IPS-15b (cell line): ENCODE measurements around the gene PBX3.

Experiments used
- H3K27me3 ChIP-seq: one replicate; pipeline ENCODE4 v1.6.1; 2013; ENCODE audit warnings: low read length; ENCODE audit not compliant: control insufficient read depth, insufficient read depth
- H3K36me3 ChIP-seq: one replicate; pipeline ENCODE4 v1.6.1; 2013; ENCODE audit warnings: low read length; ENCODE audit not compliant: control insufficient read depth, insufficient read depth
- H3K4me1 ChIP-seq: one replicate; pipeline ENCODE4 v1.6.1; 2013; ENCODE audit warnings: mild to moderate bottlenecking, low read length; ENCODE audit not compliant: control insufficient read depth, insufficient read depth
- H3K4me3 ChIP-seq: one replicate; pipeline ENCODE4 v1.5.1; 2013; ENCODE audit warnings: low read depth, low read length
- H3K9ac ChIP-seq: one replicate; pipeline ENCODE4 v1.6.1; 2013; ENCODE audit warnings: low read depth, mild to moderate bottlenecking, low read length
- H3K9me3 ChIP-seq: one replicate; pipeline ENCODE4 v1.6.1; 2013; ENCODE audit warnings: mild to moderate bottlenecking, low read length; ENCODE audit not compliant: control insufficient read depth, insufficient read depth

PBX3 gene

DNA sequence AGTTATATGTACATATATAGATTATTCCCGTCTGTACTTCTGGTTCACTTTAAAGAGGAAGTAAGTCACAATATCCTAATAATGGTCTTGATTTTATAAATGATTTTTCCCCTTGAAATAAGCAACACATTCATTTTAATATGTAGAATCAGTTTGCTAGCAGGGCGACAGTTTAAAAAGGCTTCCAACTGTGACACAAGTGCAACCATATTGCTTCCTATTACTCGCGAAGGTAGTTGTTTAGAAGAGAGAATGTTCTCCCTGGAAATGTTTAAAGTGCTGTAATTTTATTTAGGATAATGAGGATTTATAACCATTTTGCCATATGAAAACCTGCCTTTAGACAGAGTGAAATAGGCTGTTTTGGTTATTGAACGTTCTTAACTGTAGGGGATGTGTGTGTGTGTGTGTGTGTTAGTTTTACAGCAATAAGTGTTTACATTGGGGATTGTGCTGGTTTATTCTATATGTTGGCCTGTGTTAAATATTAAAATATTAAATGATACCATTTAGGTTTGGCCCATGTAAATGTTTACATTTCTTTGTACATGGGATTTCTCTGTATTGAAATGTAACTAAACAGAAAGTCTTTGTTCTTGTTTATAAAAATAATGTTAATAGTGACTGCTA is 138.3 kb downstream of the PBX3 start:
- Histone ChIP-seq H3K9ac (no peak overlapping the region), H3K9me3 (no peaks in the 10 kb centered on the region), H3K27me3 (no peaks in the 10 kb centered on the region), H3K4me3 (no peak overlapping the region), H3K36me3 (no peaks in the 10 kb centered on the region), H3K4me1 (peaks cover 48% of the 10 kb centered on the region)

DNA sequence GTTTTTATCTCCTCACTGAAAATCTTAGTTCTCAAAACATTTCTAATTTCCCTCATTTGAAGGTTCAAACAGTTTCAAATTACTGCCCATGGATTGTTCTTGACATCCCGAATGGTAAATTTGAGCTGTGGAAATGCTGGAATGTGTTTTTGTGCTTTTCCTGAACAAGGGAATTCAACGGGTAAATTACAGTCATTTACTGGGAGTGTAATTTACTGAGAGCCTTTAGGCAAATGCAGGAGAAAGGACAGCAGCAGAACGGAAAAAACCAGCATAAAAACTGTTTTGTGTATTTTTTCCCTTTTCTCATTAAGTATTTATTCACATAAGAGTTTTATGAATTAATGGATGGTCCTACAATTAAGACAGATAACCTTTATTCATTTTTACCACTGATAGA is 139.2 kb downstream of the PBX3 start:
- Histone ChIP-seq H3K27me3 (no peaks in the 10 kb centered on the region), H3K4me1 (peaks cover 51% of the 10 kb centered on the region), H3K9ac (no peak overlapping the region)

DNA sequence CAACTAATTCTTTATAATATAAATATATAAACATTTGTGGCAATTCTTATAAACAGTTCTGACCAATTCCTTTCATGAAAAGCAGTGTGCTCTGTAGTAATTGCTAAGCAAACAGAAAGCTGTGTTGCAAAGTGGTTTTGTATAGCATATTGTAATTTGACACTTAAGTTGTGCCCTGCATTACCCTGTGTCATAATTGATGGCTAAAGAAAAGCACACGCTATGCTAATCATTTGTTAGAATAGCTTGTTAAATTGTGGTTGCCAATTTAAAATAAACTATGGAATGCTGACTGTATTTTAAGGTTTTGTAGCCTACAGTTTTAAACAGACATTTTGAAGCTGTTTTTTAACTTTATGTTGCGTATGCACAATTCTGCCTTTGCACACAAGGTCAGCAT is 140.0 kb downstream of the PBX3 start:
- Histone ChIP-seq H3K9ac (no peak overlapping the region), H3K4me1 (peaks cover 53% of the 10 kb centered on the region), H3K4me3 (no peak overlapping the region), H3K27me3 (no peaks in the 10 kb centered on the region), H3K36me3 (no peaks in the 10 kb centered on the region), H3K9me3 (no peaks in the 10 kb centered on the region)

More for the DNA sequence above, 139.2 kb downstream of the PBX3 start:
- H3K4me3 ChIP-seq: no peak overlapping the region
- H3K36me3 ChIP-seq: no peaks in the 10 kb centered on the region
- H3K9me3 ChIP-seq: no peaks in the 10 kb centered on the region

DNA sequence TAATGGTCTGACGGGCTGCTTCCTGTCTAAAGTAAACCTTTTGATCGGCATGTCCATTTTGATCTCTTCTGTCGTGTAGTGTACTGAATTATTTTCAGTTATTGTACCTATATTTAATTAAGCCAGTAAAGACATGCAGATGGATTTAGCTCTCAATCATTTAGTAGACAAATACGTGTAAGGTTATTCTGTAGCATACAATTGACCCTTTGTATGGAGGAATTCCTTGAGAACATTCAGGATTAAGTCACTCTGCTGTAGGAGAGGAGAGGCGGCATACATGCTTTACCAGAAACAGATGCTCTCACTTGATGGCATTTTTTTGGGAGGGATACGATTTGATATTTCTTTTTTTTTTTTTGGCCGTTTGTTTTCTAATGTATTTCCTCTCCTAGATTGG is 141.0 kb downstream of the PBX3 start:
- Histone ChIP-seq H3K4me3 (no peak overlapping the region), H3K27me3 (no peaks in the 10 kb centered on the region), H3K9ac (no peak overlapping the region), H3K4me1 (peaks cover 59% of the 10 kb centered on the region), H3K36me3 (no peaks in the 10 kb centered on the region), H3K9me3 (no peaks in the 10 kb centered on the region)

DNA sequence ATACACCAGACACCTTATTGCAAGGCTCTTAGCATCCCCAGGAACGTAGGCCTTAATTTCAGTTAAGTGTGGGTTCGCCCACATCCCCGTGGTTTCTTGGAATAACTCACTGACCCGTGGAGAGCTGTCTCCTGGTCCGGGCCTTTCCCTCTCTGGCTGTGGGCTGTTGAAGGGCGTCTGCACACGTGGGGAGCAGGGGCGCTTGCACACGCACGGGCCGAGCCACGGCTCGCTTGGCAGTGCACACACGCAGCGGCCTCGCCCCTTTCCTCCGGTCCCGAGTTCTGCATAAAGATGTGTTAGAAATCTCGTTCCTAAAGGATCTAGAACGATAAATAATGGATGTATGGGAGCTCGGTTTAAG is 141.9 kb downstream of the PBX3 start:
- H3K4me3 ChIP-seq: peak overlapping the region; percentile 45
- H3K4me1 ChIP-seq: peaks cover 56% of the 10 kb centered on the region
- H3K36me3 ChIP-seq: no peaks in the 10 kb centered on the region
- H3K9me3 ChIP-seq: no peaks in the 10 kb centered on the region
- H3K27me3 ChIP-seq: no peaks in the 10 kb centered on the region
- peak overlapping the region; percentile 2 for H3K9ac ChIP-seq

DNA sequence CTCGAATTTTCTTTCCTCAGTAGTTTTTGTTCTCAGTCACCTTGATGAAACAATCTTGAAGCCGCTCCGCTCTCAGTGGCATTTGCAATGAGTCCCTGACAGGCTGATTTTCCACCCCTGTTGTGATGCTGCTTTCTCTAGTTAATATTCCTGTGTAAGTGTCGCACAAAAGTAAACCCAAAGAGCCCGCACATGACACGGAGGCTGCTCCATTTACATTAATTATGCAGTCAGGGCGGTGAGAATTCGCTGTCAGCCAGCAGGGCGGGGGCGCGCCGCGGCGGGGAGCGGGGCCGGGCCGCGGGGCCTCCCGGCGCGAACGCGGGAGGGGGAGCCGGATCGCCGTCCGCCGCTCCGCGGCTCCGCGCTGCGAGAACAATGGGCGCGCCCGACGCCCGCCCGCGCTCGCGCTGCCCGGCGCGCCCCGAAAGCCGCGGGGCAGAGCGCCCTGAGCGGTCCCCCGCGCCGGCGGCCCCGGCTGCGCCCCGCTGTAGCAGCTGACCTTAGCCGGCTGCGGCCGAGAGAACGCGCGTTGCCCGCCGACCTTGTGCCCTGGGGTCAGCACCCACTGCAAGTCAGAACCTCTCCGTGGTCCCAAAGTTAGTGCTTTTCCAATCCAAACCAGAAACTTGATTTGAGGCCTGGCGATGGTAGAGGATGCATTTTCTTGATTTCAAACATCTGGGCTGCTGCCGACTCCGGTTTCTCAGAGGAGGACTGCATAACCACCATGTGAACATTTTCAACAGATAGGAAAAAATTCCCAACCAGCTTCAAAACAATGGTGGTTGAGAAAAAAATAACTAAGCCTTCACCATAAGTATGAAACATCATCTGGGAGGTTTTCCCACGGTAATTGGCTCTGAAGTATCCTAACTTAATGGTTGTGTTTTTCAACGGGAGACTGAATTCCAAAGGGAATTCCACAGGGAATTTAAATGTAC is 142.6 kb downstream of the PBX3 start:
- no peaks in the 10 kb centered on the region for H3K9me3 ChIP-seq
- no peaks in the 10 kb centered on the region for H3K36me3 ChIP-seq
- peaks cover 58% of the 10 kb centered on the region for H3K4me1 ChIP-seq
- no peaks in the 10 kb centered on the region for H3K27me3 ChIP-seq
- peak overlapping the region; percentile 2 for H3K9ac ChIP-seq
- peak overlapping the region; percentile 57 for H3K4me3 ChIP-seq

DNA sequence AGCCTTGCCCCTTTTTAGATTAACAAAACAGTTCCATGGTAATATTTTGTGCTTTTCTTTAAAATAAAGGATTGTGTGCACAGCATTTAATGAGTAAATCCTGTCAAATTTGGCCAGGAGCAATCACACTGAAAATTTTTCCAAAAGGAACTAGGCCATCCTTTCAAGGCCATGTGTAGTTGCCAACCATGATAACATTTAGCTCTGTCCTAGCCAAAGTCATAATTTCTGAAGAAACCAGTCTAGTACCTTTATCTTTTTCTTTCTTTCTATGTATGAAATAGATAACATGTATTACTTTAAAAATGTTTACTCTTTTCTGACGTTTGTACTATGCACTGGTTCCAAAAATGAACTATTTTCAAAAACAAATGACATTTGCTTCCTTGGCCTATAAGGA is 143.7 kb downstream of the PBX3 start:
- Histone ChIP-seq H3K36me3 (no peaks in the 10 kb centered on the region), H3K4me1 (peaks cover 49% of the 10 kb centered on the region), H3K4me3 (no peak overlapping the region), H3K9ac (no peak overlapping the region), H3K9me3 (no peaks in the 10 kb centered on the region), H3K27me3 (no peaks in the 10 kb centered on the region)

DNA sequence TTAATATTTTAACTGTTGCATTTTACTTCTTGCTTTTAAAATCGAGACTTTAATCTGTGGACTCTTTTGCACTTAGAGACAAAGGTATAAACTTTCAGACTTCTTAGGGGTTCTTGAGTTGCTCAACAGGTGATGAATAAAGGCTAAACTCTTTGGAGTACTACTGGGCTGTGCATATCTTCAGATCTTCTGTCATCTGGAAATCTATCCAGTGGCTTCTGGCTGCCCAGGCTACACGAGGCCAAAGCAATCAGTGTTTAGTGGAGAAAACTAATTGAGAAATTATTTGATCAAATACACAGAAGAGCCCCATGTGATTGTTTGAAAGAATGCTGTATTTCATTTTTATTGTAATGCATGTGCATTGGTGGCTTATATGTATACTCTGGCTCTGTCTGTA is 146.1 kb downstream of the PBX3 start:
- H3K36me3 ChIP-seq: no peaks in the 10 kb centered on the region
- no peaks in the 10 kb centered on the region for H3K27me3 ChIP-seq
- no peak overlapping the region for H3K4me3 ChIP-seq
- no peak overlapping the region for H3K9ac ChIP-seq
- H3K9me3 ChIP-seq: no peaks in the 10 kb centered on the region
- peaks cover 30% of the 10 kb centered on the region for H3K4me1 ChIP-seq

DNA sequence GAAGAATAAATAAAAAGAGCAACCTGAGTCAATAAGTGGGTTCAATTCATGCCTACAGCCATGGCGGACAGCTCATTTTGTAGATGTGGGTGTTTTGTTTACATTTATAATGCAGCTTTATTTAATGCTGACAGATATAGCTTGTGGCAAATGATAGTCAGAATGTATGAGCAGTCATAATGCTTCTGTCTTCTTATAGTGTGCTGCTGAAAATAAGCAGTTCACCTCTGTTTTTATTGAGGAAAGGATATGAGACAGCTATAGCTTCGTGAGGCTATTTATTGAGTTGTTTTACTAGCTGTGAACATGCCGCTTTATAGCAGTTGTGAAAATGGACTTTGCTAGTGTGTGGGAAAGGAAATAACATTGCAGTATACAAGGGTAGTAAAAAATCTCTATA is 147.4 kb downstream of the PBX3 start:
- no peaks in the 10 kb centered on the region for H3K27me3 ChIP-seq
- H3K4me3 ChIP-seq: no peak overlapping the region
- peaks cover 22% of the 10 kb centered on the region for H3K4me1 ChIP-seq
- no peaks in the 10 kb centered on the region for H3K36me3 ChIP-seq
- H3K9me3 ChIP-seq: no peaks in the 10 kb centered on the region
- no peak overlapping the region for H3K9ac ChIP-seq

DNA sequence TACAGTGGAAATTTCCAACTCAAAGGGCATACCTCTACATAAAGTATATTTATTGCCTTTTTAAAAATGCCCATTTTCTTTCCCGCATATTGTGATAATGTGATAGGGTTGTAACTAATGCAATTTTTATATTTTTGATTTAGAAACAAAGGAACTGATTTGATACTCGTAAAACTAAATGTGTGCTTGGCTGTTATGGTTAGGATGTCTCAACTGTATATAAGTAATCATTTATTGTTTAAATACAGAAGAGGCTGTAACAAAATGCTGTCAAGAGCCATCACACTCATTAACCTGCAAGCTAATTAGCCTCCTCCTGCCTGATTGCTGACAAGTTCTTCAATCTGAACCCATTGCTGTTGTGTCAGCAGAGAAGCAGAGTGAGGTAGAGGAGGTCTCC is 149.2 kb downstream of the PBX3 start:
- Histone ChIP-seq H3K27me3 (no peaks in the 10 kb centered on the region), H3K4me1 (peaks cover 15% of the 10 kb centered on the region), H3K9me3 (no peaks in the 10 kb centered on the region), H3K9ac (no peak overlapping the region), H3K4me3 (no peak overlapping the region), H3K36me3 (no peaks in the 10 kb centered on the region)

DNA sequence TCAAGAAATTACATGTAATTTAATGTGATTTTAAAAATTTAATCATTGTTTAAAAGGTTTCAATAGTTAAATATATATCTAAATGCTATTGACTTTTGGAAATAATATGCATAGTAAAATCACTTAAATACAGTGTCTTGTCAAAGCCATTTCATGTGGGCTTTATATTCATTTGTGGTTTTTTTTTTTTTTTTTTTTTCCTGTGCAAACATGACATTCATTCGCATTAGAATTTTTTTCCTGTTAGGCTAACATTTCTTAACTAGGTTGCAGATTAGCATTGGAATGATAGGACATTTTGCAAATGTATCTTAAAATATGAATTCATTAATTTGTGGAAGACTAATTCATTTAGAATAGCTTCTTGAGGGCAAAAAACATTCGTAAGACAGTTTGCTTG is 149.8 kb downstream of the PBX3 start:
- no peak overlapping the region for H3K9ac ChIP-seq
- H3K4me1 ChIP-seq: peaks cover 13% of the 10 kb centered on the region
- H3K4me3 ChIP-seq: no peak overlapping the region
- no peaks in the 10 kb centered on the region for H3K9me3 ChIP-seq
- no peaks in the 10 kb centered on the region for H3K27me3 ChIP-seq
- H3K36me3 ChIP-seq: no peaks in the 10 kb centered on the region

DNA sequence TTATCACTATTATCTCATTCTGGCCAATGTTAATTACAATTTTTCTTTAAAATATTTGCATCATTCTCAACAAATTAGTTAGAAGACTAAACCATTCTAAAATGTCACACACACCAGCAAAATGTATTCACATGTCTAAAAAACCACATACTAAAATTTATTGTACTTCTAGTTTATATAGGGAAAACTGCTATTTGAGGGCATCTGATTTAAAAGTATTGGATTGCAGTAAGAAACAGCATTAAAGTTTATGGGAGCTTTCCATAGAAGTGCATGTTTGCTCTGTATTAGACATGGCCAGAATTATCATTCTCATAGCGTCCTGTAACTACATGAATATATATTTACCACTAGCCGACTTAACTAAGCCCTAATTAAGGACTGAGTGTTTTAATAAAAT is 150.3 kb downstream of the PBX3 start:
- H3K4me3 ChIP-seq: no peak overlapping the region
- no peaks in the 10 kb centered on the region for H3K36me3 ChIP-seq
- peaks cover 14% of the 10 kb centered on the region for H3K4me1 ChIP-seq
- no peak overlapping the region for H3K9ac ChIP-seq
- H3K27me3 ChIP-seq: no peaks in the 10 kb centered on the region
- no peaks in the 10 kb centered on the region for H3K9me3 ChIP-seq
